ENCODE results near the gene SUSD4. TPM values are rescaled to one million over a fixed set of nuclear protein-coding genes. Genes with fewer than 3 reads are reported as not detected.
A peak's percentile ranks its signal among the peaks of the same experiment; 100 is the strongest.

The SUSD4 gene
- polyA plus RNA-seq, 6 donors from 2014 or later: not detected

DNA sequence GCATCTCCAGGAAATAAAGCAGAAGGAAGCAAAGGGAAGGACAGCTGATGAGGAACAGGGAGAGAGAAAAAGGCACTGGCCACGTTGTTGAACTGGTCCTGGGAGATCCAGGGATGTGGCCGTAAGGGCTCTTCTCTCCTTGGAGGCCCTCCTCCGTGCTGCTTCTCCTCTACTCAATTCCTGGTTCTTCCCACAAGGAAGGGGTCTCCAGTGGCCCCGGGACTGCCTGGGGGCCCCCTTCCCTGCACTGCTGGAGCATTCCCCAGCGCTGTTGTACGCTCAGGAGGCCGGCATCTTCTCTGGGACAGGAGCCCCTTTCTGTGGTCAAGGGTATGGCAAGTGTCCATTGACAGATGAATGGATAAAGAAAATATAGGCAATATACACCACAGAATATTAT lies 132.4 kb downstream of the SUSD4 start:
- H3K4me1 Mint-ChIP-seq: no peaks in the 10 kb centered on the region
- H3K4me3 Mint-ChIP-seq: no peak overlapping the region
- H3K9me3 Mint-ChIP-seq: peaks cover 0 to 3% (median 0%) of the 10 kb centered on the region in 7 donors
- ATAC-seq (ENCODE audit: low read depth in 2 of 2) (no peak), DNase-seq (no peak)
- H3K36me3 Mint-ChIP-seq: no peaks in the 10 kb centered on the region
- H3K27me3 Mint-ChIP-seq: peaks cover 6 to 18% (median 16%) of the 10 kb centered on the region in 3 donors
- H3K27ac Mint-ChIP-seq: no peak overlapping the region

DNA sequence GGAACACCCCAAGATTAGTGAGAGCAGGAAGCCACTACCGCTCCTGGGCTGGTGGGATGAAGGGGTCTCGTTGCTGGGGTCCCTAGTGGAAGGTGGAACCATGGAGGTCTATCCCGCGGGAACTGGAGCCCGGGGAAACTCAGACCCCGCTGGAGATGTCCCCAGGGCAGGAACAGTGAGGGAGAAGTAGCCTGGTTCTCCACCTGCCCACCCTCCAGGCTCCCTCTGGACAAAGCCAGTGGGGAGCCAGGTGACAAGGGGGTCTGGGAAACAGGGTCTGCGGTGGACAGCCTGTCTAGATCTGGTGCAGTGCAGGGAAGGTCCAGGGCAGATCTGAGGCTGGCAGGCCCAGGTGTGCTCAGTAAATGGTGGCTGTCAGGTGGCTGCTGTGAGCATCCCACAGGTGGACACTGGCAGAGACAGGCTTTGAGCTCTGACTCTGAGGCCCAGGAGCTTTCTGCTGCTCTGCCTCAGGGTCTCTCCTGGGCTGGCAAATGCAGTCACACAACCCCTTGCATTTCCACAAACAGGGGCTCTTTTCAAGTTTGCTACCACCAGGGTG lies 132.9 kb downstream of the SUSD4 start:
- H3K27ac Mint-ChIP-seq: peak overlapping the region in 1 of 6 donors; percentile 15
- no peak for DNase-seq
- no peaks in the 10 kb centered on the region for H3K36me3 Mint-ChIP-seq
- ATAC-seq (ENCODE audit: low read depth in 2 of 2): no peak
- no peaks in the 10 kb centered on the region for H3K4me1 Mint-ChIP-seq
- H3K27me3 Mint-ChIP-seq: peaks cover 6 to 18% (median 16%) of the 10 kb centered on the region in 3 donors
- peaks cover 0 to 2% (median 0%) of the 10 kb centered on the region in 7 donors for H3K9me3 Mint-ChIP-seq
- no peak overlapping the region for H3K4me3 Mint-ChIP-seq

DNA sequence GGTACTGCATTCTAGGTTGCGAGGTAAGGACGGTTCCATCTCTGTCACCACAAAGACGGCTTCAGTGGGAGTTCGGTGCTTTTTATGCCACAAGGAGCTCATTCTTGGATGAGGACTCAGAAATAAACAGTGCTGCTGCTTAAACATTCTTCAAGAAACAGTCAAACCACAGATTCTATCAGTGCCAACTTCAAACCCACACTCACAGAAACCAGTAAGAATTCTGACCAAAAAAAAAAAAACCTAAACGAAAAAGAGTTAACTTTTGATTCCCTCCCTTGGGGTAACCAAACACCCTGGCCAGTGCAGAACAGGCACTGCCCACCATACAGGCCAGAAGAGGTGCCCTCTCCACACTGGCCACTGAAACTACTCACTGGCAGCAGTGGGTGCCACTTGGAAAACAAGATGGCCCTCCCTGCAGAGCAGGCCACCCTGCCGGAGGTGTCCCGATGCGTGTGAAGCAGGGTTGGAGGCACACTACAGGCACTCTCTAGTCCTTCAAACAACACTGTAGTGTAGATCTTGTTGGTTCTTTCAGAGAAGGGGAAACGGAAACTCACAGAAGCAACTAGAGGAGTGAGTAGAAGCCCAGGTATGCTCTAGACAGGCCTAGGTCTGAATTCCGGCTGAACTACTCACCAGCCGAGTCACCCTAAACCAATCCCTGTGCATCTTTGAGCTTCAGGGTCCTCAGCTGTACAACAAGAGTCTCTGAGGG lies 133.7 kb downstream of the SUSD4 start:
- no peak for DNase-seq
- Mint-ChIP-seq H3K9me3 (peaks cover 0 to 3% (median 0%) of the 10 kb centered on the region in 7 donors), H3K27me3 (peaks cover 6 to 25% (median 22%) of the 10 kb centered on the region in 3 donors), H3K36me3 (no peaks in the 10 kb centered on the region), H3K27ac (no peak overlapping the region), H3K4me1 (no peaks in the 10 kb centered on the region), H3K4me3 (no peak overlapping the region)
- no peak for ATAC-seq (ENCODE audit: low read depth in 2 of 2)

DNA sequence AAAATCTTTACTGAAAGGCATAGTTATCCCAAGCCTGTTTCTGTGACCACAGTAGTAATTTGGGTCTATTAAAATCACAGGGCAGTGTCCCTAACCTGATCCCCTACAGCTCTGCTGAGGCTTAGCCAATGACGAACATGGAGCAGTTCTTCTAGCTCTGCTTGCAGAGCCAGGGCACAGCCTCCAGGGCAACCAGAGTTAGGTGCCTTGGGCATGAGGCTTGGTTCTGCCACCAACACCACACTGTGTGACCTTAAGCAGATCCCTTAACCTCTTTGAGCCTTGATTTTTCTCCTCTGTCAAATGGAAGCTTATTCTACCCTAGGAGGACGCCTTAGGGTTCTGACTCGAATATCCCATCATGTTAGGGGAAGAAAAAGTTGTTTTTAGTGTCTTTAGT lies 134.2 kb downstream of the SUSD4 start:
- H3K4me3 Mint-ChIP-seq: no peak overlapping the region
- no peak overlapping the region for H3K27ac Mint-ChIP-seq
- DNase-seq: no peak
- H3K36me3 Mint-ChIP-seq: no peaks in the 10 kb centered on the region
- H3K4me1 Mint-ChIP-seq: no peaks in the 10 kb centered on the region
- H3K27me3 Mint-ChIP-seq: peaks cover 6 to 31% (median 22%) of the 10 kb centered on the region in 3 donors
- H3K9me3 Mint-ChIP-seq: peaks cover 0 to 3% (median 0%) of the 10 kb centered on the region in 7 donors
- ATAC-seq (ENCODE audit: low read depth in 2 of 2): no peak

- H3K9me3 Mint-ChIP-seq: peaks cover 0 to 3% (median 0%) of the 10 kb centered on the region in 7 donors
- no peak overlapping the region for H3K4me3 Mint-ChIP-seq
- H3K4me1 Mint-ChIP-seq: no peaks in the 10 kb centered on the region
- DNase-seq: no peak
- peaks cover 6 to 35% (median 22%) of the 10 kb centered on the region in 3 donors for H3K27me3 Mint-ChIP-seq
- no peak overlapping the region for H3K27ac Mint-ChIP-seq
- H3K36me3 Mint-ChIP-seq: no peaks in the 10 kb centered on the region
- no peak for ATAC-seq (ENCODE audit: low read depth in 2 of 2)
Observed at GRCh38 chr1:223228931-223229528, 134.9 kb downstream of the SUSD4 start.

GRCh38 chr1:223228201-223228600 lies 135.8 kb downstream of the SUSD4 start:
- Mint-ChIP-seq H3K4me3 (no peak overlapping the region), H3K27me3 (peaks cover 6 to 35% (median 18%) of the 10 kb centered on the region in 3 donors), H3K9me3 (peaks cover 0 to 3% (median 0%) of the 10 kb centered on the region in 7 donors), H3K27ac (no peak overlapping the region), H3K36me3 (no peaks in the 10 kb centered on the region), H3K4me1 (no peaks in the 10 kb centered on the region)
- no peak for ATAC-seq (ENCODE audit: low read depth in 2 of 2)
- no peak for DNase-seq

- Mint-ChIP-seq H3K9me3 (peaks cover 0 to 3% (median 0%) of the 10 kb centered on the region in 7 donors), H3K4me1 (no peaks in the 10 kb centered on the region), H3K27ac (no peak overlapping the region), H3K4me3 (peak overlapping the region in 1 of 8 donors; percentile 13), H3K27me3 (peaks cover 6 to 41% (median 22%) of the 10 kb centered on the region in 3 donors), H3K36me3 (no peaks in the 10 kb centered on the region)
- ATAC-seq (ENCODE audit: low read depth in 2 of 2) (no peak), DNase-seq (no peak)
Observed at GRCh38 chr1:223227486-223228196, 136.3 kb downstream of the SUSD4 start.

GRCh38 chr1:223227031-223227430 lies 136.9 kb downstream of the SUSD4 start:
- peaks cover 6 to 42% (median 23%) of the 10 kb centered on the region in 3 donors for H3K27me3 Mint-ChIP-seq
- ATAC-seq (ENCODE audit: low read depth in 2 of 2) (no peak), DNase-seq (no peak)
- no peaks in the 10 kb centered on the region for H3K4me1 Mint-ChIP-seq
- H3K36me3 Mint-ChIP-seq: no peaks in the 10 kb centered on the region
- peaks cover 0 to 3% (median 0%) of the 10 kb centered on the region in 7 donors for H3K9me3 Mint-ChIP-seq
- peak overlapping the region in 1 of 6 donors; percentile 44 for H3K27ac Mint-ChIP-seq
- no peak overlapping the region for H3K4me3 Mint-ChIP-seq

GRCh38 chr1:223226271-223226670 lies 137.7 kb downstream of the SUSD4 start:
- H3K36me3 Mint-ChIP-seq: no peaks in the 10 kb centered on the region
- DNase-seq: no peak
- H3K27ac Mint-ChIP-seq: no peak overlapping the region
- H3K4me3 Mint-ChIP-seq: no peak overlapping the region
- H3K9me3 Mint-ChIP-seq: peaks cover 0 to 3% (median 0%) of the 10 kb centered on the region in 7 donors
- ATAC-seq (ENCODE audit: low read depth in 2 of 2): no peak
- no peaks in the 10 kb centered on the region for H3K4me1 Mint-ChIP-seq
- peaks cover 6 to 42% (median 23%) of the 10 kb centered on the region in 3 donors for H3K27me3 Mint-ChIP-seq

DNA sequence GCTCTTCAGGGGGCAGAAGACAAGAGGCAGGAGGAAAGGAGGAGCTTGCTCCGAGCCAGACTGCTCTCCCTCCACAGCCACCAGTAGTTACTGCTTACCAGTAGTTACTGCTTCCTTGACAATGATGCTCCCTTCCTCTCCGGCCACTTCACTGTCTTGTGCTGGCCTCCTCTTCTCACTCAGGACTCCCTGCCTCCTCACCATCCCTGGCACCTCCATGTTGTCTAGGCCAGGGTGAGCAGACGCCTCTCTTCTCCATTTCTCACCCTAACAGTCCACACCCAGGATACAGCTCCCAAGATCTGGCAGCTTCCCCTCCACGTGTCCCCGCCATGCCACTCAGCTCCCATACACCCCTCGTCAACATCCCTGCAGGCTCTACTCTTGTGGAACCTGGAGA lies 138.5 kb downstream of the SUSD4 start:
- H3K27ac Mint-ChIP-seq: no peak overlapping the region
- H3K27me3 Mint-ChIP-seq: peaks cover 6 to 35% (median 17%) of the 10 kb centered on the region in 3 donors
- no peaks in the 10 kb centered on the region for H3K36me3 Mint-ChIP-seq
- H3K4me1 Mint-ChIP-seq: no peaks in the 10 kb centered on the region
- peaks cover 0 to 6% (median 3%) of the 10 kb centered on the region in 7 donors for H3K9me3 Mint-ChIP-seq
- no peak for ATAC-seq (ENCODE audit: low read depth in 2 of 2)
- no peak overlapping the region for H3K4me3 Mint-ChIP-seq
- DNase-seq: no peak

- DNase-seq: no peak
- peak overlapping the region in 1 of 8 donors; percentile 67 for H3K4me3 Mint-ChIP-seq
- H3K9me3 Mint-ChIP-seq: peaks cover 0 to 10% (median 4%) of the 10 kb centered on the region in 7 donors
- peaks cover 6 to 34% (median 16%) of the 10 kb centered on the region in 3 donors for H3K27me3 Mint-ChIP-seq
- no peaks in the 10 kb centered on the region for H3K36me3 Mint-ChIP-seq
- no peak overlapping the region for H3K27ac Mint-ChIP-seq
- H3K4me1 Mint-ChIP-seq: no peaks in the 10 kb centered on the region
- ATAC-seq (ENCODE audit: low read depth in 2 of 2): no peak
Observed at GRCh38 chr1:223225061-223225460, 138.9 kb downstream of the SUSD4 start.

- ATAC-seq (ENCODE audit: low read depth in 2 of 2): no peak
- DNase-seq: no peak
- Mint-ChIP-seq H3K27me3 (peaks cover 6 to 34% (median 16%) of the 10 kb centered on the region in 3 donors), H3K9me3 (peaks cover 0 to 16% (median 9%) of the 10 kb centered on the region in 7 donors), H3K36me3 (no peaks in the 10 kb centered on the region), H3K4me1 (no peaks in the 10 kb centered on the region), H3K4me3 (no peak overlapping the region), H3K27ac (no peak overlapping the region)
Observed at GRCh38 chr1:223224465-223224864, 139.5 kb downstream of the SUSD4 start.
